Mucosa of rectum (tissue), 2 donors: ENCODE measurements around the gene GSG1L2.

Experiments used
- H3K27ac ChIP-seq, 2 donors: one replicate each; pipeline ENCODE4 v1.7.0; 2013; ENCODE audit warnings: inconsistent platforms in 2 of 2, low read depth in 2 of 2, low read length in 2 of 2
- H3K27me3 ChIP-seq, 2 donors: one replicate each; pipeline ENCODE4 v1.7.0; 2013; ENCODE audit warnings: low read length in 2 of 2; ENCODE audit not compliant: control insufficient read depth in 2 of 2, insufficient read depth in 2 of 2
- H3K36me3 ChIP-seq, 2 donors: one replicate each; pipeline ENCODE4 v1.7.0; 2013; ENCODE audit warnings: low read length in 2 of 2; ENCODE audit not compliant: control insufficient read depth in 2 of 2, insufficient read depth in 2 of 2
- H3K4me1 ChIP-seq, 2 donors: one replicate each; pipeline ENCODE4 v1.7.0; 2013; ENCODE audit warnings: low read length in 2 of 2, mild to moderate bottlenecking in 1 of 2; ENCODE audit not compliant: control insufficient read depth in 2 of 2, insufficient read depth in 2 of 2
- H3K4me3 ChIP-seq, 2 donors: one replicate each; pipeline ENCODE4 v1.7.0; 2013; ENCODE audit warnings: low read length in 2 of 2
- H3K9ac ChIP-seq, 2 donors: one replicate each; pipeline ENCODE4 v1.7.0; 2013; ENCODE audit warnings: low read length in 2 of 2, low read depth in 1 of 2, mild to moderate bottlenecking in 1 of 2
- H3K9me3 ChIP-seq, 2 donors: one replicate each; pipeline ENCODE4 v1.7.0; 2013; ENCODE audit warnings: low read length in 2 of 2; ENCODE audit not compliant: control insufficient read depth in 2 of 2
- donor health status: healthy.
- donor health status: Normal muscosa, but diverticular disease.

The GSG1L2 gene

GRCh38 chr17:9811086-9811485 lies 10.8 kb downstream of the GSG1L2 start:
- Histone ChIP-seq H3K27me3 (peaks cover 0 to 3% of the 10 kb centered on the region in 2 donors), H3K9ac (no peak overlapping the region), H3K27ac (no peak overlapping the region)

GRCh38 chr17:9810100-9810949 lies 11.6 kb downstream of the GSG1L2 start:
- Histone ChIP-seq H3K36me3 (no peaks in the 10 kb centered on the region), H3K9me3 (no peaks in the 10 kb centered on the region), H3K27ac (no peak overlapping the region), H3K4me3 (no peak overlapping the region), H3K9ac (no peak overlapping the region), H3K4me1 (no peaks in the 10 kb centered on the region), H3K27me3 (peaks cover 0 to 3% of the 10 kb centered on the region in 2 donors)

More at GRCh38 chr17:9811086-9811485, 10.8 kb downstream of the GSG1L2 start:
- H3K4me3 ChIP-seq = no peak overlapping the region
- no peaks in the 10 kb centered on the region for H3K9me3 ChIP-seq
- no peaks in the 10 kb centered on the region for H3K4me1 ChIP-seq
- no peaks in the 10 kb centered on the region for H3K36me3 ChIP-seq

- Histone ChIP-seq H3K9ac (no peak overlapping the region), H3K36me3 (no peaks in the 10 kb centered on the region), H3K4me3 (no peak overlapping the region), H3K9me3 (no peaks in the 10 kb centered on the region), H3K27me3 (peaks cover 0 to 3% of the 10 kb centered on the region in 2 donors), H3K27ac (no peak overlapping the region), H3K4me1 (no peaks in the 10 kb centered on the region)
Measured at GRCh38 chr17:9809409-9809808, 12.5 kb downstream of the GSG1L2 start.

- Histone ChIP-seq H3K9me3 (no peaks in the 10 kb centered on the region), H3K9ac (no peak overlapping the region), H3K4me3 (no peak overlapping the region), H3K36me3 (no peaks in the 10 kb centered on the region), H3K27me3 (peaks cover 0 to 3% of the 10 kb centered on the region in 2 donors), H3K27ac (no peak overlapping the region), H3K4me1 (no peaks in the 10 kb centered on the region)
Measured at GRCh38 chr17:9806699-9807098, 15.2 kb downstream of the GSG1L2 start.

- H3K27ac ChIP-seq = no peak overlapping the region
Measured at GRCh38 chr17:9805769-9806168, 16.1 kb downstream of the GSG1L2 start.

GRCh38 chr17:9802697-9803096 lies 19.2 kb downstream of the GSG1L2 start:
- no peak overlapping the region for H3K9ac ChIP-seq
- peaks cover 0 to 3% of the 10 kb centered on the region in 2 donors for H3K27me3 ChIP-seq
- H3K4me3 ChIP-seq = no peak overlapping the region
- no peaks in the 10 kb centered on the region for H3K4me1 ChIP-seq
- H3K27ac ChIP-seq = no peak overlapping the region
- H3K9me3 ChIP-seq = no peaks in the 10 kb centered on the region
- no peaks in the 10 kb centered on the region for H3K36me3 ChIP-seq

More at GRCh38 chr17:9805769-9806168, 16.1 kb downstream of the GSG1L2 start:
- Histone ChIP-seq H3K9ac (no peak overlapping the region), H3K9me3 (no peaks in the 10 kb centered on the region), H3K27me3 (peaks cover 0 to 3% of the 10 kb centered on the region in 2 donors), H3K36me3 (no peaks in the 10 kb centered on the region), H3K4me3 (no peak overlapping the region), H3K4me1 (no peaks in the 10 kb centered on the region)

- H3K9me3 ChIP-seq = no peaks in the 10 kb centered on the region
- H3K27ac ChIP-seq = no peak overlapping the region
- H3K4me3 ChIP-seq = no peak overlapping the region
Measured at GRCh38 chr17:9802294-9802693, 19.6 kb downstream of the GSG1L2 start.

GRCh38 chr17:9801505-9801904 lies 20.4 kb downstream of the GSG1L2 start:
- H3K27me3 ChIP-seq = no peaks in the 10 kb centered on the region
- H3K27ac ChIP-seq = no peak overlapping the region
- no peak overlapping the region for H3K9ac ChIP-seq
- H3K4me1 ChIP-seq = no peaks in the 10 kb centered on the region
- H3K36me3 ChIP-seq = no peaks in the 10 kb centered on the region
- no peaks in the 10 kb centered on the region for H3K9me3 ChIP-seq
- H3K4me3 ChIP-seq = no peak overlapping the region

More at GRCh38 chr17:9802294-9802693, 19.6 kb downstream of the GSG1L2 start:
- H3K36me3 ChIP-seq = no peaks in the 10 kb centered on the region
- no peak overlapping the region for H3K9ac ChIP-seq
- H3K4me1 ChIP-seq = no peaks in the 10 kb centered on the region
- H3K27me3 ChIP-seq = peaks cover 0 to 2% of the 10 kb centered on the region in 2 donors

- no peak overlapping the region for H3K27ac ChIP-seq
- H3K27me3 ChIP-seq = no peaks in the 10 kb centered on the region
- no peaks in the 10 kb centered on the region for H3K36me3 ChIP-seq
- no peaks in the 10 kb centered on the region for H3K9me3 ChIP-seq
- H3K4me3 ChIP-seq = no peak overlapping the region
- no peaks in the 10 kb centered on the region for H3K4me1 ChIP-seq
- no peak overlapping the region for H3K9ac ChIP-seq
Measured at GRCh38 chr17:9798724-9799123, 23.2 kb downstream of the GSG1L2 start.

- Histone ChIP-seq H3K27ac (no peak overlapping the region), H3K4me1 (no peaks in the 10 kb centered on the region), H3K4me3 (no peak overlapping the region), H3K36me3 (no peaks in the 10 kb centered on the region), H3K9ac (no peak overlapping the region), H3K27me3 (no peaks in the 10 kb centered on the region), H3K9me3 (no peaks in the 10 kb centered on the region)
Measured at GRCh38 chr17:9798008-9798407, 23.9 kb downstream of the GSG1L2 start.
